OCI-LY3 (cell line): ENCODE measurements around the gene LEMD3.

Experiments
- CTCF ChIP-seq: fragments of 200-600, 300-600 bp; sonication (generic); IDR thresholded peaks from 2 replicates; pipeline ENCODE4 v1.5.1; 2014; ENCODE audit warnings: antibody characterized with exemption, low read length, low read depth
- EZH2phosphoT487 ChIP-seq: fragments of 200-600 bp; shearing (Covaris generic); IDR thresholded peaks from 2 replicates; pipeline ENCODE4 v1.6.1; 2018; ENCODE audit warnings: antibody characterized with exemption, mixed run types, low read depth

GRCh38 chr12:65293735-65294134 lies 124.4 kb downstream of the LEMD3 start:
- TF ChIP-seq CTCF = no peak
- no peak for TF ChIP-seq EZH2phosphoT487
